HG02870 (cell line): ENCODE measurements around the gene GALNT2.

Source experiments
- ATAC-seq: cut with Tn5 transposase; IDR thresholded peaks from one replicate; pipeline ENCODE4 v1.9.1; 2021; ENCODE audit warnings: mild to moderate bottlenecking, moderate library complexity; ENCODE audit not compliant: unreplicated experiment

Gene GALNT2

DNA sequence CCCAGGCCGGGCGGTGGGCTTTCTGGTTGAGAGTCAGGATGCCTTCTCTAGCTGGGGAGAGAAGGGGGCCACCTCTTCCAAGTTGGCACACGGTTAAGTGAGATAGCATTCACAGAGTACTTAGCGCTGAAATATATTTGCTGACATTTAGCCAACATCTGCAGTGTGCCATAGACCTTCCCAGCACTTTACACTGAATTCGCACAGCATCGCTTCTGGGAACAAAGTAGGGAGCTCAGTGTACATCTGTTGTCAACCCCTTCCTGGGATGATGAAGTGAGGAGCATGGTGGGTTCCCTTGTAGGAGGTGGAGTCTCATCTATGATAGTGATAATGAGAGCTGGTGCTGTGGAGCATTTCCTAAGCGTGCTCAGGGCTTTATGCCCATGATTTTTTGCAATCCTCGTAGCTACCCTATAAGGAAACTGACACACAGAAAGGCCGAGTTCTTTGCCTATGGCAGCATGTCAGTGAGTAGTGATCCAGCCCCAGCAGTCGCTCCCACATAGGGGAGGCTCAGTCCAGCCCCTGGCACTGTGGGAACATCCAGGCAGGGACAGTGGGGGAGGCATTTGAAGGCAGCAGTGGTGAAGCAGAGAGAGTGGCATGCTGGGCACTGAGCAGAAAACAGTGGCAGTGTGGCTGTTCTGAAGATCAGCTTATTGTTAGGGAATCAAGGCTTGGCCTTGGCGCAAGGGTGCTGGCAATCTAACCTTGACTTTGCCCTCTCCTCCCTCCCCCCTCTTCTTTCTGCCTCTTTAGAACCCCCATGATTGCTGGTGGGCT is 182.8 kb downstream of the GALNT2 start:
- ATAC-seq: no peak

GRCh38 chr1:230250666-230251065 is 183.6 kb downstream of the GALNT2 start:
- no peak for ATAC-seq

DNA sequence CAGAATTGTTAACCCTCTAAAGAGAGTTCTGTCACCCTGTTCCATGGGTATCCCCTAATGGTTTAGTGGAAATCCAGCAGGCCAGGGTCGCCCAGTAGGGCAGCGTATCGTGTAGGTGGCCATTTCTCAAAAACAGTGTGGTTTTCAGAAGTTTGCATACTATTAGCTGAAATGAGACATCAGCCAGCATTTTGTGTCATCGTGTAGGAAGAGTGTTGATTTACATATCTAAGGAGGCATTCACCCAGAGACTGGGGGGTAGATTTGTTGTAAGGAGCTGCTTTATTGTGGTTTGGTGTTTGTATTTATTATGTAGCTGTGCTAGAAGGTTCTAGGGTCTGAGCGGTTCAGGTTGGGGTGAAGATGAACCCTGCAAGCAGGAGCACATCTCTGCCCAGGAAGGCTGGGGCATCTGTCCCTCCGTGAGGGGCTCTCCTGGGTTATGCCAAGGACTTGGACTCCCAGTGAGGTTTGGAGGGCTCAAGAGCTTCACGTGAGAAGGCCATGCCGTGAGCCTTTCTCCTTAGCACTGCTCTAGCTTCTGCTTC is 184.7 kb downstream of the GALNT2 start:
- ATAC-seq: peak; percentile 86

DNA sequence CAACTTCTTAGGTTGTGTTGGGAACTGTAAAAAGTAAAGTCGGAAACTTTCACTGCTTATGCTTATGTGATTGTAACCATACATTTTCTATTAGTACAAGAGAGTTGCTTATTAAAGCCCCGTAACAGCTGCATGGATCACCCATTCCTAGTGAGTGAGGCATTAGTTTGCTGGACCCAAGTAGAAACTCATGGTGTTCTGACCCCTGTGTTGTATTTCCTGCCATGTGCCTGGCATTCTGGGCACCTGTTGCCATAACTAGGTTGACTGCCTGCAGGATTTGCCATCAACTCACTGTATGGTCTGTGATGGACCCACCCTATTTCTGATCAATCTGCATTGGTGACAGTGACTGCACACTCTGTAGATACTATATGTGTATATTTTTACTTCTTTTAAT is 186.1 kb downstream of the GALNT2 start:
- ATAC-seq: no peak

DNA sequence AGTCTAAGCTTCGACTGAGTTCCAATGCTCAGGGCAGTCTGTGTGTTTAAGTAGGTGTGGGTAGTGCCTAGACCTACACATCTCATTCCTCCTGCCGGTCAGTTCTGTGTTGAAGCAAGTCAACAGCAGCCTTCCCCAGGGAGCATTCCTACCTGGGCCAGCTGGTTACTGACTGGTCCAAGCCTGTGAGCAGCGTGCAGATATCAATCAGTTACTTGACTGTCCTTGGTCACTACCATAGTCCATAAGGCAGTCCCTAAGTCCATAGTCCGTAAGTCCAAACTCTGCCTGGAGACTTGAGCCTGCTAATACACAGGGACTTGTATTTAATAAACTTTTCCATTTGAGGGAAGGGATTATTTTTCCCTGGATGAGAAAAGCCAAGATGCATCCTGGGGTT is 187.2 kb downstream of the GALNT2 start:
- ATAC-seq: no peak

GRCh38 chr1:230255116-230255515 is 188.1 kb downstream of the GALNT2 start:
- ATAC-seq: no peak

DNA sequence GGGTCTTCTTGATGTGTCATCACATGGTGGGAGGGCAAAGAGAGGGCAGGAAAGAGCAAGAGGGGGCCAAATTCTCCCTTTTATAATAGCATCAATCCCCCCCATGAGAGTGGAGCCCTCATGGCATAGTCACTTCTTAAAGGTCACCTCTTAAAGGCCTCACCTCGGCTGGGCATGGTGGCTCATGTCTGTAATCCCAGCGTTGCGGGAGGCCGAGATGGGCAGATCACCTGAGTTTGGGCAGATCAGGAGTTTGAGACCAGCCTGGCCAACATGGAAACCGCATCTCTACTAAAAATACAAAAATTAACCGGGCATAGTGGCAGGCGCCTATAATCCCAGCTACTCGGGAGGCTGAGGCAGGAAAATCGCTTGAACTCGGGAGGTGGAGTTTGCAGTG is 189.0 kb downstream of the GALNT2 start:
- ATAC-seq: no peak

DNA sequence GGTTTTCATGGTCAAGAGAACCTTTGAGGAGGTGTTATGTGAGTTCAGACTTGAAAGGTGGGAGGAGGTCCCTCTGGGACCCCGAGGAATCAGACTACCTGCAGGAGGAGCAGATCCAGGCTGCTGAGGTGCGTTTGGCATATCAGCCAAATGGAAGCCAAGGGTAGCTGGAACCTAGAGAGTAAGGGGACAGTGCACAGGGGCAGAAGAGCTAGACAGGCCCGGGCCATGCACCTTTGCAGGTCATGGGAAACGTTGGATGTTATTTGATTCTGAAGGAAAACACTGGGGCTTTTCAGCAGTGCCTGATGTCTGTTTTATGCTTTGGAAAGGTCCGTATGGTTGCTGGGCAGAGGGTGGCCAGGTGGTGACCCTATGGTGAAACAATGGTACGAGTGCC is 189.9 kb downstream of the GALNT2 start:
- ATAC-seq: no peak

- no peak for ATAC-seq
Observed at GRCh38 chr1:230259621-230260020, 192.6 kb downstream of the GALNT2 start.

DNA sequence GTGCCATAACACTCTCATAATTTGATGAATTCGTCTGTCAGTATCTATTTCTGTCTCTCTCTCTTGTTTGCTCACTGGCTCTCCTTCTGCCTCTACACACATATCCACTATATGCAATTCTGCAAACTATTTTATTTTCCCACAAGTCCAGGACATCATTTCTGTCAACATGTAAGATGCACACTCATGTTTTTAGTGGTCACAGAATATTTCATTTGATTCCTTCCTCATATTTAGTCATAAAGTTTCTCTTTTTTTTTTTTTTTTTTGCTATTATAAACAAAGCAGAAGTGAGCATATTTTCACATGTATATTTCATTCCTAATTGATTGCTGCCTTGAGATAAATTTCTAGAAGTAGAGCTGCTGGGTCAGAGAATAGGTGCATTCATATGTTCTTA is 193.8 kb downstream of the GALNT2 start:
- ATAC-seq: no peak

- no peak for ATAC-seq
Observed at GRCh38 chr1:230261928-230262650, 195.1 kb downstream of the GALNT2 start.

DNA sequence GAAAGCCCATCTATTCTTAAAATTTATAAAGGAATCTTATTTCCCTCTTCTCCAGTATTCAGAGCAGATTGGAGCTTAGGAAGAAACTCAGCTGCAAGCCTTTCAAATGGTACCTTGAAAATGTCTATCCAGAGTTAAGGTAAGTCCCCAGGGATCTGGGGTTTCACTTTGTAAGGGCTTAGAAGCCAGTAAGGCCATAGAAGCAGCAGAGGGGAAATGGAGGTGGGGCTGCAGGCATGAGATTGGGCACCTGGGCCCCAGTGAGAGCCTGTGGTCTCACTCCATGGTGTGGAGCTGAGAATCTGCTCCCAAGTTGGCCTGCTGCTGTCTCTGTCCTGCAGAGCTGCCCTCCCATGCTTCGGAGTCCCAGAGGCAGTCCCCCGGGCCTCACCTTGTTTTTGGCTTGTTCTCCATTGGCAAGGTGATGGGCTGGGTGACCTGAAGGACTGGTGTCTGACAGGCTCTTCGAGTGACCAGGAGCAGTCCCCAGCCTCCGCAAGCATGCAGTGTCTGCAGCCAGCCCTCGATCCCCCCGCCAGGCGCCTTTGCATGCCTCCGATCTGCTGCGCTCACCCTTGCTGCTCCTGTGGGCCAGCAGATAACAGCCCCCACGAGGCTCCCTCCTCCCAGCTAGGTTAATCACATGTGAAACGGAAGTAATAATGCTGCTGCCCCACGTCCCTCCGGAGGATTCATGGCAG is 196.0 kb downstream of the GALNT2 start:
- no peak for ATAC-seq

GRCh38 chr1:230263568-230264195 is 196.6 kb downstream of the GALNT2 start:
- no peak for ATAC-seq

GRCh38 chr1:230264342-230264741 is 197.3 kb downstream of the GALNT2 start:
- no peak for ATAC-seq

DNA sequence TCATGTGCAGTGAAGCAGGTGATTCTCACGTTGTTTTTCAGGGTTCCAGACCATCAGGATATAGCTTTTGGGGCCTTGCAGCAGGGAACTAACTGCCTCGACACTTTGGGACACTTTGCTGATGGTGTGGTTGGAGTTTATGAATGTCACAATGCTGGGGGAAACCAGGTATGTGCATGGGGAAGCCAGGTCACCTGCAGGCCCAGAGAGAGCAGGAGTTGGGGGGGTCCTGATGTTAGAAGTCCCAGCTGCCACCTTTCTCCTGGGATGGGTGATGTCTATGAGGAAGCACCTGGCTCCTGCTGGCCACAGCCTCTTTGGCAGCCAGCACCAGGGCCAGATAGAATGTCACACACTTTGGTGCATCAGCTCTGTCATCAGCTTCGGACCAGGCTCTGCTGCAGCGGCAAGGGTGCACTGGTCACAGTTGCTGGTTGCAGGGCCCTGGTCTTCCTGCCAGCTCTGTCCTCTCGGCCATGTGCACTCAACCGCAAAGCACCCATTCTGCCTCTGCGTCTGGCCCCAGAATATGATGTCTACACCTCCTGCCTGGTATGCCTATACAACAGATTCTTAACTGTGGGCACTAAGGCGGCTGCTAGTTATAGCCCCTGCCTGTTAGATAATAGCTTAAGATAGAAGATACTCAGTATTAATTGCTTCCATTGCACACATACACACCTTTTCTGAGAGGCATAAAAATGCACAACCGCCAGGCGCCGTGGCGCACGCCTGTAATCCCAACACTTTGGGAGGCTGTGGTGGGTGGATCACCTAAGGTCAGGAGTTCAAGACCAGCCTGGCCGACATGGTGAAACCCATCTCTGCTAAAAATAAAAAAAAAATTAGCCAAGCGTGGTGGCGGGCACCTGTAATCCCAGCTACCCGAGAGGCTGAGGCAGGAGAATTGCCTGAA is 198.4 kb downstream of the GALNT2 start:
- ATAC-seq: no peak

GRCh38 chr1:230266456-230266855 is 199.4 kb downstream of the GALNT2 start:
- no peak for ATAC-seq

GRCh38 chr1:230267338-230268065 is 200.5 kb downstream of the GALNT2 start:
- ATAC-seq: no peak

DNA sequence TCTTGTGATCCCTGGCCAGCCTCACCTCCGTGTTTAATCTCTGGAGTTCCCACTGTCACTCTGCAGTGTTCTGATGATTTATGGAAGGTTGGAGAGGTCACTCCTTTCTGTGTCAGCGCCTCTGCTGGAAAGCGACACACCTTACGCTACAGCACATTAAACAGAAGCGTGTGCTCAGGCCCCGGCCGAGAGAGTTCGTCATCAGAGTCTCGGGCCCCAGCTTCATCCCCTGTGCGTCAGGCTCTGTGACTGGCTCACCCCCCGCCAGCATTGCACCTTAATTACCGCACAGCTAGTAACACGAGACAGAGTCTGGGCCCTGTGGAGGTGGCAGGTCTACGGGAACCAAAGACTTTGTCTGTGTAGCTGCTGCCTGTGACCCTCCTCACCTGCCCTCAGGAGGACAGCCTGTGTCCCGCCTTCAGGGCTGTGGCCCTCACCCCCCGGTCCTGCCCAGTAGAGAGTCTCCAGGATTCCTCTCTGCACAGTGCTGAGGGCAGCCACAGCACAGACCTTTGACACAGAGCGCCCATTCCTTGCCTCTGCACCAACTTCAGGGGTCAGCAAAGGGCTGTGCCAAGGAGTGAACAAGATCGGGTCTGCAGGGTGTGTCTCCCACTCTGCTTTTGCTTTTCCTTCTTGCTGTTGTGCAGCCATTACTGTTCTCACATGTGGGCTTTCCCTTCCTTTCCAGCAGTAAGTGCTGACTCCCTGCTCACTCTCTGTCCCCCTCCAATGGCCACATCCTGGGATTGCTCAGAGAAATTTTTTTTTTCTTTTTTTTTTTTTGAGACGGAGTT is 201.5 kb downstream of the GALNT2 start:
- ATAC-seq: no peak

DNA sequence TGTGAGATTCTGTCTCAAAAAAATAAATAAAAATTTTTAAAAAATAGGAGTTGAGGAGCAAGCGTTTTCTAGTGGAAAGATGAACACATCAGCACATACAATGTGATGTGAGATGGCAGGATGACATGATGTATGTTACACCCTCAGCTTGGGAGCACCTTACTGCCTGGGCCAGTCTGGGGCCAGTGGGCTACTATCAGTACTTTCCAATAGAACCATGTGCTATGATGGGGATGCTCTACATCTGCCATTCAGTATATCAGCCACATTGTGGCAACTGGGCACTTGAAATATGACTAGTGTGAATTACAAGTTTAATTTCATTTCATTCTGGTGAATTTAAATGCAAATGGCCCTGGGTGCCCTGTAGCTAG is 203.1 kb downstream of the GALNT2 start:
- ATAC-seq: no peak
